ENCODE results near the gene PROK1. TPM values are rescaled to one million over a fixed set of nuclear protein-coding genes. Genes with fewer than 3 reads are reported as not detected.

Gene PROK1
- total and polyA plus RNA-seq, 2 donors (not counting 1 experiment from before 2014, with no cell fraction given), result not detected

DNA sequence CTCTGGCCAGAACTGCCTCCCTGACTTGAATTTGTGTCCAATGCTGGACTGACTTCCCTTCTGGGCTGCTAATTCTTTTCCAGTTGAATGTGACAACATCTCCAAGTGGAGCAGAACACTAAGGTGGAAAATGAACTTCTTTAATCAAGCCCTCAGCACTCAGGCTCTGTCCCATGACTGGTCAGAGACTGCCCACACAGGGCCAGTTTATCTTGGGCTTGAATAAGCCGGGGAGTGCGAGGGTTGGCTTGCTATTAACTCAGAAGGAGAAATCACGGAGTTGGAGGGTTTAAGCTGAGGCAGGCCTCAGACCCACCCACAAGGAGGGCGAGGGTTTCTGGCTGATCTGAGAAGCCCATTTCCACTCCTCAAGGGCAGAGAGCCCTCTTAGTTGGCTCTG, 55.6 kb downstream of the PROK1 start:
- Mint-ChIP-seq H3K9me3 (ENCODE audit: insufficient read depth) (no peaks in the 10 kb centered on the region), H3K27ac (no peak overlapping the region), H3K27me3 (peaks cover 15% of the 10 kb centered on the region), H3K4me1 (peaks cover 12% of the 10 kb centered on the region), H3K4me3 (no peak overlapping the region)
- H3K9me3 ChIP-seq (ENCODE audit: control extremely low read depth in 1 of 3, control insufficient read depth in 2 of 3, insufficient read depth in 1 of 3, low read length in 2 of 3), result no peaks in the 10 kb centered on the region
- H3K27me3 ChIP-seq (replicated peaks in 1 of 4; ENCODE audit: control extremely low read depth in 1 of 4, control insufficient read depth in 3 of 4, insufficient read depth in 4 of 4, low read length in 3 of 4), result peaks cover 0 to 6% (median 0%) of the 10 kb centered on the region in 4 experiments
- H3K36me3 ChIP-seq (replicated peaks in 1 of 2; ENCODE audit: control extremely low read depth in 1 of 2, control insufficient read depth in 1 of 2, extremely low read depth in 1 of 2, insufficient read depth in 2 of 2, low read length in 1 of 2), result no peaks in the 10 kb centered on the region
- ChIA-PET CTCF (interaction anchor here (2.5 kb wide), 1 partner anchor 10 kb away, joined by 9 read pairs; no protein-coding TSS in a partner anchor), POLR2A (no interaction called here)
- H2AFZ ChIP-seq (ENCODE audit: insufficient read depth, low read depth, low read length, poor library complexity, severe bottlenecking), result no peak overlapping the region
- H4K20me1 ChIP-seq (ENCODE audit: control insufficient read depth, insufficient read depth, low read length, poor library complexity, severe bottlenecking), result no peaks in the 10 kb centered on the region
- H3K79me2 ChIP-seq (ENCODE audit: control insufficient read depth, insufficient read depth, low read length), result no peaks in the 10 kb centered on the region
- no peak for DNase-seq
- intact Hi-C loops (cut with micrococcal nuclease), result no loop called here
- H3K9ac ChIP-seq (ENCODE audit: low read length), result no peak overlapping the region
- H3K27ac ChIP-seq (ENCODE audit: low read length in 2 of 2), result no peak overlapping the region
- peaks cover 7 to 9% of the 10 kb centered on the region in 2 donors for H3K4me1 ChIP-seq (ENCODE audit: control insufficient read depth in 2 of 2, insufficient read depth in 2 of 2, low read length in 2 of 2)
- TF ChIP-seq, protein P1, sequence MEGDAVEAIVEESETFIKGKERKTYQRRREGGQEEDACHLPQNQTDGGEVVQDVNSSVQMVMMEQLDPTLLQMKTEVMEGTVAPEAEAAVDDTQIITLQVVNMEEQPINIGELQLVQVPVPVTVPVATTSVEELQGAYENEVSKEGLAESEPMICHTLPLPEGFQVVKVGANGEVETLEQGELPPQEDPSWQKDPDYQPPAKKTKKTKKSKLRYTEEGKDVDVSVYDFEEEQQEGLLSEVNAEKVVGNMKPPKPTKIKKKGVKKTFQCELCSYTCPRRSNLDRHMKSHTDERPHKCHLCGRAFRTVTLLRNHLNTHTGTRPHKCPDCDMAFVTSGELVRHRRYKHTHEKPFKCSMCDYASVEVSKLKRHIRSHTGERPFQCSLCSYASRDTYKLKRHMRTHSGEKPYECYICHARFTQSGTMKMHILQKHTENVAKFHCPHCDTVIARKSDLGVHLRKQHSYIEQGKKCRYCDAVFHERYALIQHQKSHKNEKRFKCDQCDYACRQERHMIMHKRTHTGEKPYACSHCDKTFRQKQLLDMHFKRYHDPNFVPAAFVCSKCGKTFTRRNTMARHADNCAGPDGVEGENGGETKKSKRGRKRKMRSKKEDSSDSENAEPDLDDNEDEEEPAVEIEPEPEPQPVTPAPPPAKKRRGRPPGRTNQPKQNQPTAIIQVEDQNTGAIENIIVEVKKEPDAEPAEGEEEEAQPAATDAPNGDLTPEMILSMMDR (IDR thresholded peaks at IDR 0.05), result no peak
- TF ChIP-seq EZH2 (IDR thresholded peaks at IDR 0.05; ENCODE audit: borderline replicate concordance, insufficient read depth, low read depth, low read length, poor library complexity, severe bottlenecking), result no peak
- no peak overlapping the region for H3K4me3 ChIP-seq (ENCODE audit: control extremely low read depth in 1 of 5, extremely low read depth in 1 of 5, insufficient read depth in 1 of 5, low read depth in 2 of 5, low read length in 4 of 5)
- no peak overlapping the region for H3K4me2 ChIP-seq (replicated peaks; ENCODE audit: low read depth, low read length, poor library complexity, severe bottlenecking)
- no peak for ATAC-seq (ENCODE audit: low read depth)
- WGBS (ENCODE audit: insufficient coverage), result 79% methylated on average over 2 of the region's 4 CpGs

Other genes starting within 250 kb of the PROK1 start
- 24.1 and 24.3 TPM in 2 replicates for gene KCNC4, start 240.8 kb upstream of the PROK1 start, total RNA-seq
- gene KCNC4, start 240.8 kb upstream of the PROK1 start, polyA plus RNA-seq, result 2.5 and 3.2 TPM in 2 replicates
- 97.7 and 102 TPM in 2 replicates for gene RBM15, start 111.8 kb upstream of the PROK1 start, total RNA-seq
- gene RBM15, start 111.8 kb upstream of the PROK1 start, polyA plus RNA-seq, result 23.7 and 29.4 TPM in 2 replicates
- 1.9 and 2.6 TPM in 2 replicates for gene SLC16A4, start 60.1 kb upstream of the PROK1 start, total RNA-seq
- gene SLC16A4, start 60.1 kb upstream of the PROK1 start, polyA plus RNA-seq, result 0.39 and 0.42 TPM in 2 replicates
- 145 and 151 TPM in 2 replicates for gene LAMTOR5, start 43.5 kb upstream of the PROK1 start, total RNA-seq
- 253 and 281 TPM in 2 replicates for gene LAMTOR5, start 43.5 kb upstream of the PROK1 start, polyA plus RNA-seq
- not detected in 2 replicates for gene KCNA10, start 68.0 kb downstream of the PROK1 start, total RNA-seq
- gene KCNA10, start 68.0 kb downstream of the PROK1 start, polyA plus RNA-seq, result not detected in 2 replicates
- 0.29 and 0.59 TPM in 2 replicates for gene KCNA2, start 155.2 kb downstream of the PROK1 start, total RNA-seq
- 0.35 and 0.39 TPM in 2 replicates for gene KCNA2, start 155.2 kb downstream of the PROK1 start, polyA plus RNA-seq
- gene KCNA3, start 223.8 kb downstream of the PROK1 start, total RNA-seq, result 60.0 and 62.5 TPM in 2 replicates
- 17.5 and 18.4 TPM in 2 replicates for gene KCNA3, start 223.8 kb downstream of the PROK1 start, polyA plus RNA-seq

Data from B cell (primary cell).